T-cell (primary cell): ENCODE data around the gene UQCC3. TPM values are rescaled to one million over a fixed set of nuclear protein-coding genes. Genes with fewer than 3 reads are reported as not detected.
A peak's percentile ranks its signal among the peaks of the same experiment; 100 is the strongest.

Source experiments
- ATAC-seq, 4 experiments: fragments of 200-7000 bp in 3 of 4; fragments of 150-1000 bp in 1 of 4; cut with Tn5 transposase; replicated peaks in 1 of 4; 1 replicate in 3 of 4; 2 replicates in 1 of 4; pipeline ENCODE4 v1.10.0; 2021; ENCODE audit warnings: moderate library complexity in 3 of 4, mild to moderate bottlenecking in 2 of 4, moderate number of reproducible peaks in 1 of 4
- CTCF ChIA-PET, 2 donors: fragments of 300-600 bp; sonication (Branson Sonifier 250); formaldehyde crosslinking; loops; one replicate each; lab custom pipeline; 2022; ENCODE audit warnings: antibody characterized with exemption in 2 of 2; lab: Charles Lee
- POLR2A ChIA-PET, 2 donors: fragments of 300-600 bp; sonication (Branson Sonifier 250); formaldehyde crosslinking; loops; one replicate each; lab custom pipeline; 2022; ENCODE audit warnings: antibody characterized with exemption in 2 of 2; lab: Charles Lee
- DNase-seq, 35 experiments: peaks; one replicate each; pipeline versions ENCODE4 v3.0.0 to v3.0.0-alpha.2; 2013 to 2023
- H3K27ac ChIP-seq: one replicate; pipeline ENCODE4 v1.5.1; 2013; ENCODE audit warnings: low read length
- H3K27me3 ChIP-seq, 2 experiments: replicated peaks in 1 of 2; 1 replicate in 1 of 2; 2 replicates in 1 of 2; pipeline versions ENCODE4 v1.6.1 to v1.7.0; 2013; ENCODE audit warnings: low read length in 1 of 2, mixed read lengths in 1 of 2; ENCODE audit not compliant: control insufficient read depth in 2 of 2, insufficient read depth in 2 of 2; ENCODE audit errors: extremely low read depth in 1 of 2
- H3K36me3 ChIP-seq, 2 donors: 1 replicate in 1 of 2; 2 replicates in 1 of 2; pipeline versions ENCODE4 v1.6.1 to v1.7.0; 2013; ENCODE audit warnings: low read length in 1 of 2; ENCODE audit not compliant: control insufficient read depth in 2 of 2, insufficient read depth in 1 of 2; ENCODE audit errors: extremely low read depth in 1 of 2
- H3K4me1 ChIP-seq, 2 experiments: 1 replicate in 1 of 2; 2 replicates in 1 of 2; pipeline versions ENCODE4 v1.6.1 to v1.7.0; 2013; ENCODE audit warnings: low read length in 2 of 2, mixed read lengths in 1 of 2; ENCODE audit not compliant: insufficient read depth in 2 of 2, control insufficient read depth in 1 of 2; ENCODE audit errors: extremely low read depth in 1 of 2
- H3K4me3 ChIP-seq, 2 donors: 1 replicate in 1 of 2; 2 replicates in 1 of 2; pipeline versions ENCODE4 v1.5.1 to v1.7.0; 2013; ENCODE audit warnings: mild to moderate bottlenecking in 2 of 2, low read length in 1 of 2, moderate library complexity in 1 of 2; ENCODE audit not compliant: control insufficient read depth in 1 of 2; ENCODE audit errors: extremely low read depth in 1 of 2
- H3K9me3 ChIP-seq: 2 replicates; pipeline ENCODE4 v1.7.0; 2013
- H3K27ac Mint-ChIP-seq, 2 donors: one replicate each; pipeline ENCODE4 v1.8.0; 2020 to 2021; ENCODE audit warnings: mild to moderate bottlenecking in 2 of 2, mixed read lengths in 2 of 2
- H3K27me3 Mint-ChIP-seq, 2 donors: one replicate each; pipeline ENCODE4 v1.8.0; 2021 to 2022; ENCODE audit warnings: mixed read lengths in 2 of 2
- H3K36me3 Mint-ChIP-seq: one replicate; pipeline ENCODE4 v1.8.0; 2021; ENCODE audit warnings: mixed read lengths
- H3K4me1 Mint-ChIP-seq, 3 donors: one replicate each; pipeline ENCODE4 v1.8.0; 2020 to 2022; ENCODE audit warnings: mixed read lengths in 3 of 3, mild to moderate bottlenecking in 1 of 3
- H3K4me3 Mint-ChIP-seq, 3 donors: one replicate each; pipeline ENCODE4 v1.8.0; 2020 to 2022; ENCODE audit warnings: mild to moderate bottlenecking in 3 of 3, mixed read lengths in 3 of 3, moderate library complexity in 3 of 3
- H3K9me3 Mint-ChIP-seq, 3 donors: one replicate each; pipeline ENCODE4 v1.8.0; 2020 to 2022; ENCODE audit warnings: mixed read lengths in 3 of 3
- WGBS: methylation state at CpG from one replicate; pipeline ENCODE4 v1.1.5; 2013; ENCODE audit warnings: missing lambda C conversion rate; ENCODE audit not compliant: insufficient coverage; 5-methylcytosine and 5-hydroxymethylcytosine counted together
- total RNA-seq, 35 experiments: library from RNA in 6 of 35; stranded (reverse) in 6 of 35; fragments of 120-200 nt in 1 of 35; gene quantifications; one replicate each; pipeline versions ENCODE4 v1.2.1 to v1.2.4 and lab custom pipeline; 2013 to 2026

Gene UQCC3
- total RNA-seq, 5 donors from 2014 or later (not counting 1 experiment from before 2014, with no cell fraction given): 2.7 to 9.3 (median 8.1) TPM

DNA sequence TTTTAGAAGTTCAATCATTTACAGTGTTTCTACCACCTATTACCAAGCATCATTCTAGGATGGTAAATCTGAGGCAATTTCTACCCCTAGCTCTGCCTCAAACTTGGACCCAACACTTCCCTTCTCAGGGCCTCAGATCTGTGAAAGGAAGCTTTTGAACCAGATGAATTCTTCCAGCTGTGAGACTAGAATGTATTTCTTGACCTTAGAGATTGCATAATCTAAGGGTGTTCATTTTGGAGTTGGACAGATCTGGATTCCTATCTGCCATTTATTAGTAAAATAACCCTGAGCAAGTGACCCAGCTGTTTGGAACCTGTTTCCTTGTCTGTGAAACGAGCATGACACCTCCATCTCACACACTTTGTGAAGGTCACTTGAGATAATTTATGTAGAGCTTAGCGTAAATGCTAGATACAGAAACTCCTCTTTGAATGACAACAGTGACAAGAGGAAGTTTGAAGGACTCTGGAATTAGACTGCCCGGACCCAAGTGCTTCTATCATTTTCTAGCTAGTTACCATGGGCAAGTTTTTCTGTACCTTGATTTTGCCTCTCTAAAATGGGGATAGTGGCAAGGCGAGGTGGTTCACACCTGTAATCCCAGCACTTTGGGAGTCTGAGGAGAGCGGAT, 14.6 kb upstream of the UQCC3 start:
- DNase-seq (no peak), ATAC-seq (no peak)
- H3K4me3 ChIP-seq: no peak overlapping the region
- Mint-ChIP-seq H3K4me1 (peaks cover 10 to 17% (median 15%) of the 10 kb centered on the region in 3 donors), H3K36me3 (no peaks in the 10 kb centered on the region), H3K9me3 (no peaks in the 10 kb centered on the region), H3K27me3 (no peaks in the 10 kb centered on the region), H3K27ac (no peak overlapping the region), H3K4me3 (no peak overlapping the region)
- ChIA-PET POLR2A (interaction anchor here in 1 of 2 donors (0.5 kb wide), 1 partner anchor 120 kb away, joined by 6 read pairs; no protein-coding TSS in a partner anchor), CTCF (no interaction called here)
- H3K9me3 ChIP-seq: no peaks in the 10 kb centered on the region
- no peak overlapping the region for H3K27ac ChIP-seq
- H3K36me3 ChIP-seq: peaks cover 0 to 4% of the 10 kb centered on the region in 2 donors
- H3K4me1 ChIP-seq: peaks cover 2 to 22% of the 10 kb centered on the region in 2 experiments
- no peaks in the 10 kb centered on the region for H3K27me3 ChIP-seq
- WGBS: 100% methylated on average over 2 of the region's 5 CpGs

- 2% methylated on average over 33 of the region's 36 CpGs for WGBS
- Mint-ChIP-seq H3K27me3 (no peaks in the 10 kb centered on the region), H3K9me3 (no peaks in the 10 kb centered on the region), H3K36me3 (peaks cover 16% of the 10 kb centered on the region), H3K4me1 (peaks cover 31 to 40% (median 35%) of the 10 kb centered on the region in 3 donors), H3K4me3 (peak overlapping the region; percentile 93 to 95 (median 95)), H3K27ac (peak overlapping the region; percentile 93 to 94)
- ATAC-seq (peak; percentile 58 to 68 (median 66)), DNase-seq (peak in 29 of 35 experiments; percentile 33 to 72 (median 54))
- Histone ChIP-seq H3K36me3 (peaks cover 0 to 24% of the 10 kb centered on the region in 2 donors), H3K27ac (peak overlapping the region; percentile 73), H3K4me3 (peak overlapping the region; percentile 97 to 99), H3K9me3 (no peaks in the 10 kb centered on the region), H3K27me3 (peaks cover 0 to 3% of the 10 kb centered on the region in 2 experiments), H3K4me1 (peaks cover 18 to 39% of the 10 kb centered on the region in 2 experiments)
- ChIA-PET CTCF (interaction anchor here (0.6 to 1.9 kb wide), 22 partner anchors 10 to 240 kb away, joined by 3 to 26 read pairs (median 6); partner anchors contain the start of genes TUT1 (in 2 of the 2), B3GAT3 (in 1 of the 2), EEF1G (in 1 of the 2) and EML3 (in 1 of the 2)), POLR2A (interaction anchor here (0.5 to 3.7 kb wide), 39 partner anchors 9 to 1653 kb away, joined by 3 to 34 read pairs (median 6); partner anchors contain the start of genes HNRNPUL2 (in 2 of the 2), INTS5 (in 2 of the 2), MTA2 (in 2 of the 2) and TUT1 (in 2 of the 2))
These were observed 6.9 kb upstream of the UQCC3 start for GRCh38 chr11:62664405-62665074.

- ATAC-seq: peak; percentile 90 to 94 (median 92)
- H3K4me1 Mint-ChIP-seq: peaks cover 33 to 44% (median 40%) of the 10 kb centered on the region in 3 donors
- CTCF ChIA-PET: interaction anchor here (0.7 to 1.9 kb wide), 21 partner anchors 9 to 240 kb away, joined by 3 to 26 read pairs (median 7); partner anchors contain the start of genes TUT1 (in 2 of the 2), B3GAT3 (in 1 of the 2), EEF1G (in 1 of the 2) and EML3 (in 1 of the 2)
These were observed 6.3 kb upstream of the UQCC3 start, which contains the start of the genes C11orf98 and CSKMT for GRCh38 chr11:62665075-62665598. TSS of gene C11orf98 (minus strand) at chr11:62665210. CDS start at chr11:62665169, 41 bp downstream. TSS of gene CSKMT (plus strand) at chr11:62665312. CDS start at chr11:62665880, 568 bp downstream.

GRCh38 chr11:62665599-62666258, 5.7 kb upstream of the UQCC3 start:
- DNase-seq (peak in 32 of 35 experiments; percentile 11 to 69 (median 48)), ATAC-seq (peak; percentile 28 to 38 (median 34))
- Mint-ChIP-seq H3K27ac (peak overlapping the region; percentile 93 to 94), H3K4me3 (peak overlapping the region; percentile 93 to 95 (median 95)), H3K9me3 (no peaks in the 10 kb centered on the region), H3K4me1 (peaks cover 39 to 49% (median 45%) of the 10 kb centered on the region in 3 donors), H3K27me3 (no peaks in the 10 kb centered on the region), H3K36me3 (peaks cover 16% of the 10 kb centered on the region)
- Histone ChIP-seq H3K27ac (peak overlapping the region; percentile 73), H3K27me3 (peaks cover 0 to 3% of the 10 kb centered on the region in 2 experiments), H3K9me3 (no peaks in the 10 kb centered on the region), H3K36me3 (peaks cover 0 to 25% of the 10 kb centered on the region in 2 donors), H3K4me3 (peak overlapping the region; percentile 97 to 99), H3K4me1 (peaks cover 18 to 47% of the 10 kb centered on the region in 2 experiments)
- POLR2A ChIA-PET: interaction anchor here (0.6 to 3.7 kb wide), 39 partner anchors 8 to 204 kb away, joined by 3 to 34 read pairs (median 6); partner anchors contain the start of genes INTS5 (in 2 of the 2), MTA2 (in 2 of the 2), B3GAT3 (in 1 of the 2) and EEF1G (in 1 of the 2)
- CTCF ChIA-PET: interaction anchor here (0.7 to 1.9 kb wide), 22 partner anchors 9 to 1638 kb away, joined by 3 to 26 read pairs (median 7); partner anchors contain the start of genes TUT1 (in 2 of the 2), B3GAT3 (in 1 of the 2), EEF1G (in 1 of the 2) and EML3 (in 1 of the 2)
- 3% methylated on average over 37 of the region's 39 CpGs for whole genome bisulfite sequencing

More at GRCh38 chr11:62665075-62665598, 6.3 kb upstream of the UQCC3 start, which contains the start of the genes C11orf98 and CSKMT:
- peak within 1 kb of the TSS; percentile 93 to 94 for H3K27ac Mint-ChIP-seq
- H3K27me3 ChIP-seq: peaks cover 0 to 3% of the 10 kb centered on the region in 2 experiments
- H3K36me3 ChIP-seq: peaks cover 0 to 25% of the 10 kb centered on the region in 2 donors
- peak within 1 kb of the TSS; percentile 73 for H3K27ac ChIP-seq
- WGBS: under 1% methylated on average over 43 of the region's 47 CpGs
- peak within 1 kb of the TSS; percentile 97 to 99 for H3K4me3 ChIP-seq
- H3K4me1 ChIP-seq: peaks cover 18 to 43% of the 10 kb centered on the region in 2 experiments
- peak; percentile 86 to 97 (median 93) for DNase-seq
- no peaks in the 10 kb centered on the region for H3K27me3 Mint-ChIP-seq
- POLR2A ChIA-PET: interaction anchor here (0.5 to 3.7 kb wide), 45 partner anchors 8 to 1653 kb away, joined by 3 to 34 read pairs (median 5); partner anchors contain the start of genes HNRNPUL2 (in 2 of the 2), INTS5 (in 2 of the 2), MTA2 (in 2 of the 2) and TUT1 (in 2 of the 2)
- peak within 1 kb of the TSS; percentile 93 to 95 (median 95) for H3K4me3 Mint-ChIP-seq
- no peaks in the 10 kb centered on the region for H3K9me3 Mint-ChIP-seq
- H3K9me3 ChIP-seq: no peaks in the 10 kb centered on the region
- H3K36me3 Mint-ChIP-seq: peaks cover 16% of the 10 kb centered on the region

DNA sequence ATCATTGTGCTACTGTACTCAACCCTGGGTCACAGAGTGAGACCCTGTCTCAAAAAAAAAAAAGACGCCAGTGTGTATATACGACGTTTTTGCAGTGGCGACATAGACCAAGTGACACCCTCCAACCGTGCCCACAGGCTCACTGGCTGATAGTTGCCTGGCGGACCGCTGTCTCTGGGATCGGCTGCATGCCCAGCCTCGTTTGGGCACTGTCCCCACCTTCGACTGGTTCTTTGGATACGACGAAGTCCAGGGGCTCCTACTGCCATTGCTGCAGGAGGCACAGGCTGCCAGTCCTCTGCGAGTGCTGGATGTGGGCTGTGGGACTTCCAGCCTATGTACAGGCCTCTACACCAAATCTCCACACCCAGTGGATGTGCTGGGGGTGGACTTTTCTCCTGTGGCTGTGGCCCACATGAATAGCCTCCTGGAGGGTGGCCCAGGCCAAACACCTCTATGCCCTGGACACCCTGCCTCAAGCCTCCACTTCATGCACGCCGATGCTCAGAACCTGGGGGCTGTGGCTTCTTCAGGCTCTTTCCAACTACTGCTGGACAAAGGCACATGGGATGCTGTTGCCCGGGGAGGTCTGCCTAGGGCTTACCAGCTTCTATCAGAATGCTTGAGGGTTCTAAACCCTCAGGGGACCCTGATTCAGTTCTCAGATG, 5.1 kb upstream of the UQCC3 start:
- peak overlapping the region; percentile 93 to 95 (median 95) for H3K4me3 Mint-ChIP-seq
- H3K27me3 ChIP-seq: peaks cover 0 to 3% of the 10 kb centered on the region in 2 experiments
- WGBS: 56% methylated on average over 12 of the region's 16 CpGs
- H3K4me1 Mint-ChIP-seq: peaks cover 46 to 56% (median 52%) of the 10 kb centered on the region in 3 donors
- ATAC-seq (no peak), DNase-seq (no peak)
- H3K4me3 ChIP-seq: peak overlapping the region; percentile 97 to 99
- H3K36me3 ChIP-seq: peaks cover 0 to 25% of the 10 kb centered on the region in 2 donors
- ChIA-PET CTCF (interaction anchor here (0.7 to 1.9 kb wide), 4 partner anchors 8 to 1638 kb away, joined by 3 to 8 read pairs (median 7); partner anchors contain the start of genes MTA2 (in 1 of the 2) and TUT1 (in 1 of the 2)), POLR2A (interaction anchor here (0.6 to 3.7 kb wide), 8 partner anchors 10 to 175 kb away, joined by 3 to 28 read pairs (median 6); partner anchors contain the start of genes INTS5 (in 2 of the 2) and TUT1 (in 1 of the 2))
- H3K9me3 ChIP-seq: no peaks in the 10 kb centered on the region
- H3K36me3 Mint-ChIP-seq: peaks cover 16% of the 10 kb centered on the region
- peaks cover 19 to 52% of the 10 kb centered on the region in 2 experiments for H3K4me1 ChIP-seq
- no peaks in the 10 kb centered on the region for H3K27me3 Mint-ChIP-seq
- H3K9me3 Mint-ChIP-seq: no peaks in the 10 kb centered on the region
- H3K27ac ChIP-seq: peak overlapping the region; percentile 73
- peak overlapping the region; percentile 75 to 94 for H3K27ac Mint-ChIP-seq
